ENCODE results near the gene KCTD16. TPM values are rescaled to one million over a fixed set of nuclear protein-coding genes. Genes with fewer than 3 reads are reported as not detected.

Gene KCTD16
- total RNA-seq, 1 donor: 3.0 TPM

GRCh38 chr5:144177548-144177947 is 6.9 kb downstream of the KCTD16 start:
- no peak overlapping the region for H3K4me3 ChIP-seq (ENCODE audit: low read depth, low read length)
- TF ChIP-seq CTCF (IDR thresholded peaks at IDR 0.05; ENCODE audit: insufficient read depth, low read depth, low read length): no peak
- DNase-seq (ENCODE audit: low read depth): no peak

- TF ChIP-seq CTCF (IDR thresholded peaks at IDR 0.05; ENCODE audit: insufficient read depth, low read depth, low read length): no peak
- H3K4me3 ChIP-seq (ENCODE audit: low read depth, low read length): no peak overlapping the region
- DNase-seq (ENCODE audit: low read depth): no peak
Measured at GRCh38 chr5:144179226-144179625, 8.6 kb downstream of the KCTD16 start.

DNA sequence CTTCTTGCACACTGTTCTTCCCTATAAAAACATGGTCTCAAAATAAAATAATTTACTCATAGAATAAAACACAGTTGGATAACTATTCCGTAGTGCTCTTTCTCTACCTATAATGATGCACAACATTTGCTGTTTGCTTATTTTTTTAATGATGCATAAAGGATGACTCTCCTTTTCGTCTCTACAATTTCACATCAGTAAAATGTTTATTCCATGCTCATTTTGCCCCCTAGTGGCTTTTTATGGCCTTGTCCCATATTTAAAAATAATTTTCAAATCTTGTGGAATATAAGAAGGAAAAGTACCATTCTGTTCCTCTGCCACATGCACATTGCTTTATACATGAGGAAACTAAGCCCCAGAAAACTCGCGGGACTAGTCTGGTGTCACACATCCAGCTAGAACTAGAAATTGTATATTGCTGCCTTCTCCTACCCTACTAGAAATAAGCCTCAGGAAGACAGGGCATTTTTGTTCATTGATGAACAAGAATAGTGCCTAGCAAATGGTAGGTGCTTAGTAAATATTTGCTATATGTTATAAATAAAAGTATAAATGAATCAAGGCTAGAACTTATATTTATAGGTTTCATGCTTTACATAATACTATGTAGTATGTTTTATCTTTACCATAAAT is 12.7 kb downstream of the KCTD16 start:
- H3K4me3 ChIP-seq (ENCODE audit: low read depth, low read length): no peak overlapping the region
- TF ChIP-seq CTCF (IDR thresholded peaks at IDR 0.05; ENCODE audit: insufficient read depth, low read depth, low read length): peak; percentile 71
- DNase-seq (ENCODE audit: low read depth): peak; percentile 52

- DNase-seq (ENCODE audit: low read depth): peak; percentile 99
- no peak for TF ChIP-seq CTCF (IDR thresholded peaks at IDR 0.05; ENCODE audit: insufficient read depth, low read depth, low read length)
- no peak overlapping the region for H3K4me3 ChIP-seq (ENCODE audit: low read depth, low read length)
Measured at GRCh38 chr5:144187699-144188294, 17.1 kb downstream of the KCTD16 start.

- no peak for TF ChIP-seq CTCF (IDR thresholded peaks at IDR 0.05; ENCODE audit: insufficient read depth, low read depth, low read length)
- H3K4me3 ChIP-seq (ENCODE audit: low read depth, low read length): no peak overlapping the region
- DNase-seq (ENCODE audit: low read depth): peak; percentile 98
Measured at GRCh38 chr5:144189800-144190429, 19.2 kb downstream of the KCTD16 start.

DNA sequence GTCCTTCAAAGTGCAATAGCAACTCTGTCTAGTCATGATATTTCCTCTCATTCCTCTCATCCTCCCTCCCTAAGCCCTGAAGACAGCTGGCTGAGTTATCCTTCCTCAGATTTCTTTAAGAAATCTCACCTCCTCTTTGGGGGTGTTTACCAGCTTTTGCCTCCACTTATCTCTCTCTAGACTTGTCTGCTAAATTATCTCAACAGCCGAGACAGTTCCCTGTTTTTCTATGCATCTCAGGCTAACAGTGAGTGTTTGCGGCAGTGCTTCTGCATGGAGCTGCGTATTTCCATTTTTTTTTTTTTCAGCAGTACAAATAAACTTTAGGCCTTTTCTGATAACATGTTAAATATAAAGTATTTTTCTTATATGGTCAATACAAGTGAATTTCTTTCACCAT is 20.9 kb downstream of the KCTD16 start:
- H3K4me3 ChIP-seq (ENCODE audit: low read depth, low read length): peak overlapping the region; percentile 32
- TF ChIP-seq CTCF (IDR thresholded peaks at IDR 0.05; ENCODE audit: insufficient read depth, low read depth, low read length): no peak
- DNase-seq (ENCODE audit: low read depth): no peak
